Adrenal gland (tissue), 12 donors: Measurements from ENCODE around the gene RFXANK. TPM values are rescaled to one million over a fixed set of nuclear protein-coding genes. Genes with fewer than 3 reads are reported as not detected.

ENCODE experiments used
- DNase-seq, 7 donors: peaks; one replicate each; pipeline ENCODE4 v3.0.0-alpha.2; 2019 to 2020
- H3K27ac ChIP-seq, 5 donors: fragments of 200-600 bp; sonication (generic) in 4 of 5; 1 replicate in 3 of 5; 2 replicates in 2 of 5; pipeline versions ENCODE4 v1.5.1 to v1.8.0; 2016 to 2020; ENCODE audit warnings: mild to moderate bottlenecking in 1 of 5
- H3K27me3 ChIP-seq: fragments of 200-600 bp; 2 replicates; pipeline ENCODE4 v1.8.0; 2021
- H3K36me3 ChIP-seq, 2 donors: fragments of 200-600 bp; replicated peaks in 1 of 2; 1 replicate in 1 of 2; 2 replicates in 1 of 2; pipeline versions ENCODE4 v1.5.1 to v1.8.0; 2018 to 2022
- H3K4me1 ChIP-seq, 2 donors: fragments of 200-600 bp; replicated peaks in 1 of 2; 1 replicate in 1 of 2; 2 replicates in 1 of 2; pipeline versions ENCODE4 v1.5.1 to v1.8.0; 2018 to 2021
- H3K4me3 ChIP-seq, 4 donors: fragments of 200-600 bp; sonication (generic) in 3 of 4; one replicate each; pipeline ENCODE4 v1.5.1; 2016 to 2018
- H3K9me3 ChIP-seq, 3 donors: fragments of 200-600 bp; sonication (generic) in 1 of 3; replicated peaks in 1 of 3; 1 replicate in 2 of 3; 2 replicates in 1 of 3; pipeline versions ENCODE4 v1.5.1 to v1.8.0; 2016 to 2021
- POLR2A ChIP-seq, 2 donors: fragments of 450-650 bp; IDR thresholded peaks; one replicate each; pipeline ENCODE4 v1.6.1; 2017; ENCODE audit warnings: antibody characterized with exemption in 2 of 2, mild to moderate bottlenecking in 2 of 2, moderate library complexity in 1 of 2
- WGBS, 4 donors: extraction: QIAGEN DNeasy Blood & Tissue Kit in 2 of 4; methylation state at CpG; one replicate each; pipeline versions ENCODE4 v1.1.5 to v1.1.7; 2013 to 2017; 5-methylcytosine and 5-hydroxymethylcytosine counted together
- intact Hi-C, 2 donors: fragments of 100-400 bp; cut with DNase I; formaldehyde crosslinking; loops; one replicate each; pipeline versions ENCODE4 v1.14.1 to v1.15.0; 2022 to 2023
- polyA plus RNA-seq, 3 donors: library from polyadenylated mRNA; stranded (reverse); fragments of 200-250 nt in 2 of 3; fragments of 350-450 nt in 1 of 3; fragmentation: Illumina TruSeq in 1 of 3; extraction: RNeasy Lipid Tissue Mini Kit (QIAGEN cat#74804) in 1 of 3; gene quantifications; one replicate each; pipeline ENCODE4 v1.2.3, GENCODE V29; 2013 to 2014
- total RNA-seq, 9 donors: library from RNA; depleted of rRNA in 4 of 9; stranded (reverse); fragments of >200 nt in 4 of 9; fragments of 120-200 nt in 1 of 9; fragmentation: NEBNext Ultra II Directional in 1 of 9; extraction: Animal tissue kit (Norgen Biotek cat#: 25700) in 1 of 9; gene quantifications; one replicate each; pipeline versions ENCODE4 v1.1.0 to v1.2.4, GENCODE V29; 2013 to 2023
- TF ChIP-seq, protein P1 (sequence below), 6 experiments: fragments of 450-650 bp in 4 of 6; fragments of 200-600 bp in 2 of 6; sonication (generic) in 1 of 6; IDR thresholded peaks; 1 replicate in 5 of 6; 2 replicates in 1 of 6; pipeline versions ENCODE4 v1.5.1 to v1.8.0; 2016 to 2021; ENCODE audit warnings: antibody characterized with exemption in 6 of 6, mild to moderate bottlenecking in 2 of 6, moderate library complexity in 1 of 6
- donor health status: healthy with polysubstance abuse.
- donor health status: Bipolar disorder and iron deficiency.
- donor health status: DM: yes; HTN: yes; CAD: no.
- donor health status: DM: no; HTN: no; CAD: no.
- donor health status: DM: no; HTN: no; CAD: no.
- donor health status: DM: yes; HTN: yes; CAD: no.

The RFXANK gene
- total and polyA plus RNA-seq, 12 donors = 21.7 to 195 (median 52.4) TPM

DNA sequence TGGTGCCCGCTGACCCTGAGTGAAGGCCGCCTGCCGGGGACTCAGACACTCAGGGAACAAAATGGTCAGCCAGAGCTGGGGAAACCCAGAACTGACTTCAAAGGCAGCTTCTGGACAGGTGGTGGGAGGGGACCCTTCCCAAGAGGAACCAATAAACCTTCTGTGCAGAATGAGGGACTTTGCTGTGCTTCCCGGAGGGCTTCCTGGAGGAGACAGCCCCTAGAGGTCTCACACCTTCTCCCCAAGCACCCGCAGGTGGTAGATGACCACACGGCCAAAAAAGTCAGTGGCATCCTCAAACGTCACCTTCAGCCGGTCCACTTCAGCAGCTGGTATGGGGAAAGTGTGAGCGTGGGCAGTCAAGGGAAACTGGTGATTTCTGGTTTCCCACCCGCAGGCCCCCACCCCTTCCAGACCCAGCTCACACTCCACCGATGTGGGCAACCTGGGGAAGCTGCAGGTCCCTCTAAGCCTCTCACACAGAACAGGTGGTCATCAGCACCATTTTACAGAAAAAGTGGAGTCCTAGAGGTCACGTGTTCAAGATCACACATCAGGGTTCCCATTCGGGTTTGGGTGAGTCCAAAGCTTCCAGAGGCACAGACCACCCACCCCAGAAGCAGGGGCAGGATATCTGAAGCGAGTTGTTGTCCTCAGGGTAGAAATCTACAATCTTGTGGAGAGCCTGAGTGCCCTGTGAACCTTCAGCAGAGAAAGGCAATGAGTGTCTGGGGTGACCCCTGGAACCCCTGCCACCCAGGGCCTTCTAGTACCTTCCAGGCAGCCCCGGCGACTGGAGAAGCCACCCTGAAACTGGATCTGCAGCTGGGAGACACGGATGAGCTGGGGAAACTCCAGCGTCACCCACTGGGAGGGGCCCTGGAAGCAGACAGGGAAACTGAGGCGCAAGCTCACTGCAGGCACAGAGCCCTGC is 9.9 kb downstream of the RFXANK start:
- peak overlapping the region in 1 of 5 donors; percentile 45 for H3K27ac ChIP-seq
- intact Hi-C loops = no loop called here
- H3K36me3 ChIP-seq = peaks cover 0 to 26% of the 10 kb centered on the region in 2 donors

DNA sequence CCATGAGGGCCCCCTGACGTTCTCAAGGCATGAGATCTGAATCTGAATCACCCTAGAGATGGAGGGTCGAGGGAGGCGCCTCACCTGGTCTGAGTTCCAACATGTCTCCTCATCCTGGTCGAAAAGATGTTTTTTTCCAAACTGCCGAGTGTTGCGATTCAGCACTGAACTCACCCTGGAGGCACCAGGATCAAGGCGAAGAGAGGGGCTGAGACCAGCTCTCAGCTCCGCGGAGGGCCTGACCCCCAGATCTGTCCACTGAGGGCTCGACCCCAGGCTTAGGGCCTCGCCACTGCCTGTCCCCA is 10.6 kb downstream of the RFXANK start:
- DNase-seq = no peak
- Histone ChIP-seq H3K4me1 (peaks cover 7 to 10% of the 10 kb centered on the region in 2 donors), H3K27me3 (no peaks in the 10 kb centered on the region), H3K9me3 (no peaks in the 10 kb centered on the region), H3K36me3 (peaks cover 0 to 21% of the 10 kb centered on the region in 2 donors), H3K4me3 (peak overlapping the region in 3 of 4 donors; percentile 41 to 63 (median 60)), H3K27ac (peak overlapping the region in 3 of 5 donors; percentile 45 to 68 (median 51))
- intact Hi-C loops = no loop called here
- 16 to 26% (median 22%) methylated on average over 8 to 11 of the region's 11 CpGs for WGBS, 4 donors
- no peak for TF ChIP-seq POLR2A (IDR thresholded peaks at IDR 0.05)
- TF ChIP-seq, protein P1, sequence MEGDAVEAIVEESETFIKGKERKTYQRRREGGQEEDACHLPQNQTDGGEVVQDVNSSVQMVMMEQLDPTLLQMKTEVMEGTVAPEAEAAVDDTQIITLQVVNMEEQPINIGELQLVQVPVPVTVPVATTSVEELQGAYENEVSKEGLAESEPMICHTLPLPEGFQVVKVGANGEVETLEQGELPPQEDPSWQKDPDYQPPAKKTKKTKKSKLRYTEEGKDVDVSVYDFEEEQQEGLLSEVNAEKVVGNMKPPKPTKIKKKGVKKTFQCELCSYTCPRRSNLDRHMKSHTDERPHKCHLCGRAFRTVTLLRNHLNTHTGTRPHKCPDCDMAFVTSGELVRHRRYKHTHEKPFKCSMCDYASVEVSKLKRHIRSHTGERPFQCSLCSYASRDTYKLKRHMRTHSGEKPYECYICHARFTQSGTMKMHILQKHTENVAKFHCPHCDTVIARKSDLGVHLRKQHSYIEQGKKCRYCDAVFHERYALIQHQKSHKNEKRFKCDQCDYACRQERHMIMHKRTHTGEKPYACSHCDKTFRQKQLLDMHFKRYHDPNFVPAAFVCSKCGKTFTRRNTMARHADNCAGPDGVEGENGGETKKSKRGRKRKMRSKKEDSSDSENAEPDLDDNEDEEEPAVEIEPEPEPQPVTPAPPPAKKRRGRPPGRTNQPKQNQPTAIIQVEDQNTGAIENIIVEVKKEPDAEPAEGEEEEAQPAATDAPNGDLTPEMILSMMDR (IDR thresholded peaks at IDR 0.05) = no peak

More for the DNA sequence above, 9.9 kb downstream of the RFXANK start:
- H3K27me3 ChIP-seq = no peaks in the 10 kb centered on the region
- H3K9me3 ChIP-seq = no peaks in the 10 kb centered on the region
- H3K4me3 ChIP-seq = peak overlapping the region in 2 of 4 donors; percentile 41 to 63
- no peak for DNase-seq
- 79 to 92% (median 81%) methylated on average over 11 to 19 of the region's 19 CpGs for WGBS, 4 donors
- no peak for TF ChIP-seq POLR2A (IDR thresholded peaks at IDR 0.05)
- TF ChIP-seq, protein P1 (IDR thresholded peaks at IDR 0.05) = no peak
- peaks cover 7 to 10% of the 10 kb centered on the region in 2 donors for H3K4me1 ChIP-seq

DNA sequence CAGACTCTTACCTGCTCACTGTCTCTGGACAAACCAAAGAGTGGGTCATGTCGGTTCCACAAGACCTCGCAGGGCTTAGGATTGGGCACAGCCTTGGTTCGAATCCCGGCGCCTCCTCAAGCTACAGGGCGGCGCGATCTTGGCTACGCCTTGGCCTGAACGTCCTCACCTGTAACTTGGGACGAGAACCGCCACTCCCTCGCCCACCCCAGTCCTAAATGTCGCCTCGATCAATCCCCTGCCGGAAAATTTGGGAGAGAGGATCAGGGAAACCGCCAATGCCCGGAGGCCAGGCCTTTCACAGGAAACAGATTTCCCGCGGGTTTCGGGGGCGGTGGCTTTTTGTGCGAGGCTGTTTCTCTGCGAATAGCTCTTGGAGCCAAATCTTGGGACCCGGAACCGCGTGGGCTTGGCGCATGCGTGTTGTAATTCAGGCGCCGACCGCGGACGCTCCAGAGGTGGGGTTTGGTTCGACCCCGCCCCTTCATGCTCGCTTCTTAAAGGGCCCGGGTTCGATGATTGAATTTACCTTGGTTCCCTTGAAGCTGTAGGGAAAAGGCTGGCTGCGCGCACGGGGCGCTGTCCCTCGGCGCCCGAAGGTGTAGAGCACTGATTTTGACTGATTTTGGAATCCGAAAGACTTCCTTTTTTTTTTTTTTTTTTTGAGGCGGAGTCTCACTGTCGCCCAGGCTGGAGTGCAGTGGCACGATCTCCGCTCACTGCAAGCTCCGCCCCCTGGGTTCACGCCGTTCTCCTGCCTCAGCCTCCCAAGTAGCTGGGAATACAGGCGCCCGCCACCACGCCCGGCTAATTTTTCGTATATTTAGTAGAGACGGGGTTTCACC is 11.2 kb downstream of the RFXANK start, which contains the start of gene NR2C2AP:
NR2C2AP (minus strand) TSS at position 403 of the 845 bp plus-strand sequence; CDS start at position 49, 354 bp downstream.
- TF ChIP-seq, protein P1 (IDR thresholded peaks at IDR 0.05) = no peak
- TF ChIP-seq POLR2A (IDR thresholded peaks at IDR 0.05) = no peak
- Histone ChIP-seq H3K27ac (peak within 1 kb of the TSS in 3 of 5 donors; percentile 45 to 68 (median 51)), H3K4me1 (peaks cover 7 to 10% of the 10 kb centered on the region in 2 donors), H3K9me3 (no peaks in the 10 kb centered on the region), H3K27me3 (peaks cover 3% of the 10 kb centered on the region), H3K36me3 (peaks cover 0 to 17% of the 10 kb centered on the region in 2 donors), H3K4me3 (peak within 1 kb of the TSS in 3 of 4 donors; percentile 41 to 63 (median 60))
- WGBS, 4 donors = 7 to 12% (median 8%) methylated on average over 34 to 60 of the region's 60 CpGs
- peak; percentile 91 to 96 (median 92) for DNase-seq
- intact Hi-C loops = no loop called here

DNA sequence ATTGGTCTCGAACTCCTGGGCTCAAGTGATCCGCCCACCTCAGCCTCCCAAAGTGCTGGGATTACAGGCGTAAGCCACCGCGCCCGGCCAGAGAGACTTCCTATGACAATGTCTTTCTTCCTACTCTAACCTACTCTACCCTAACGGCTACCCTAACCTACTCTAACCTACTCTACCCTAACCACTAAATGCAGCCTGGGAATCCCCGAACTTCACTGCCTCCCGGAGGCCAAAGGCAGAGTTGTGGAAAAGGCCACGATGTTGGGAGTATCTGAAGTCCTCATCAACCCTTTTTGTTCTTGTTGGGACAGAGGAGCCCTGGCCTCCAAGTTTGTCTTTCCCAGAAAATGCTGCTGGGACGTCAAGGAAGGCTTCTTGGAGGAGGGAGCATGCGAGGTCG is 12.1 kb downstream of the RFXANK start:
- H3K4me3 ChIP-seq = no peak overlapping the region
- peaks cover 7 to 10% of the 10 kb centered on the region in 2 donors for H3K4me1 ChIP-seq
- WGBS, 4 donors = 73 to 78% (median 76%) methylated on average over 13 of the region's 13 CpGs
- no peak for DNase-seq
- intact Hi-C loops = no loop called here
- no peaks in the 10 kb centered on the region for H3K9me3 ChIP-seq
- H3K36me3 ChIP-seq = peaks cover 0 to 8% of the 10 kb centered on the region in 2 donors
- H3K27ac ChIP-seq = no peak overlapping the region
- TF ChIP-seq, protein P1 (IDR thresholded peaks at IDR 0.05) = no peak
- TF ChIP-seq POLR2A (IDR thresholded peaks at IDR 0.05) = no peak
- H3K27me3 ChIP-seq = peaks cover 11% of the 10 kb centered on the region
